ENCODE results near the gene TM2D1. TPM values are rescaled to one million over a fixed set of nuclear protein-coding genes. Genes with fewer than 3 reads are reported as not detected.
"Not testable (repeated sequence)": the region's sequence is repeated elsewhere in the genome, so short reads cannot be mapped to it uniquely, and the experiment has no call there.

The TM2D1 gene
- total RNA-seq, 1 donor from 2014 or later: 19.3 TPM

GRCh38 chr1:61711969-61712368, 13.0 kb downstream of the TM2D1 start:
- Mint-ChIP-seq H3K4me3 (no peak overlapping the region), H3K36me3 (ENCODE audit: low read depth) (no peaks in the 10 kb centered on the region), H3K9me3 (no peaks in the 10 kb centered on the region), H3K4me1 (no peaks in the 10 kb centered on the region), H3K27me3 (ENCODE audit: low read depth) (no peaks in the 10 kb centered on the region), H3K27ac (ENCODE audit: unreplicated experiment) (no peak overlapping the region)
- DNase-seq (ENCODE audit: low read depth, low spot score): no peak
- TF ChIP-seq CTCF (conservative IDR thresholded peaks at IDR 0.05): no peak

GRCh38 chr1:61711257-61711656, 13.7 kb downstream of the TM2D1 start:
- not testable (repeated sequence) for H3K4me3 Mint-ChIP-seq; DNase-seq (ENCODE audit: low read depth, low spot score); H3K27me3 Mint-ChIP-seq (ENCODE audit: low read depth); H3K4me1 Mint-ChIP-seq; H3K9me3 Mint-ChIP-seq; H3K27ac Mint-ChIP-seq (ENCODE audit: unreplicated experiment); H3K36me3 Mint-ChIP-seq (ENCODE audit: low read depth)

- no peak for TF ChIP-seq CTCF (conservative IDR thresholded peaks at IDR 0.05)
- no peaks in the 10 kb centered on the region for H3K27me3 Mint-ChIP-seq (ENCODE audit: low read depth)
- no peaks in the 10 kb centered on the region for H3K36me3 Mint-ChIP-seq (ENCODE audit: low read depth)
- no peaks in the 10 kb centered on the region for H3K4me1 Mint-ChIP-seq
- H3K9me3 Mint-ChIP-seq: no peaks in the 10 kb centered on the region
- no peak overlapping the region for H3K27ac Mint-ChIP-seq (ENCODE audit: unreplicated experiment)
- H3K4me3 Mint-ChIP-seq: no peak overlapping the region
- no peak for DNase-seq (ENCODE audit: low read depth, low spot score)
These were observed 15.0 kb downstream of the TM2D1 start for GRCh38 chr1:61709908-61710289.

- Mint-ChIP-seq H3K27ac (ENCODE audit: unreplicated experiment) (no peak overlapping the region), H3K4me3 (no peak overlapping the region), H3K9me3 (no peaks in the 10 kb centered on the region), H3K36me3 (ENCODE audit: low read depth) (no peaks in the 10 kb centered on the region), H3K27me3 (ENCODE audit: low read depth) (no peaks in the 10 kb centered on the region), H3K4me1 (no peaks in the 10 kb centered on the region)
- DNase-seq (ENCODE audit: low read depth, low spot score): no peak
- no peak for TF ChIP-seq CTCF (conservative IDR thresholded peaks at IDR 0.05)
These were observed 15.7 kb downstream of the TM2D1 start for GRCh38 chr1:61708953-61709907.

GRCh38 chr1:61699911-61700851, 24.8 kb downstream of the TM2D1 start:
- Mint-ChIP-seq H3K4me3 (no peak overlapping the region), H3K27me3 (ENCODE audit: low read depth) (no peaks in the 10 kb centered on the region), H3K36me3 (ENCODE audit: low read depth) (peaks cover 17% of the 10 kb centered on the region), H3K27ac (ENCODE audit: unreplicated experiment) (no peak overlapping the region), H3K4me1 (no peaks in the 10 kb centered on the region), H3K9me3 (no peaks in the 10 kb centered on the region)
- TF ChIP-seq CTCF (conservative IDR thresholded peaks at IDR 0.05): no peak
- no peak for DNase-seq (ENCODE audit: low read depth, low spot score)

Data from neural crest cell (in vitro differentiated cells).